Measurements from ENCODE around the gene PTPRQ.

DNA sequence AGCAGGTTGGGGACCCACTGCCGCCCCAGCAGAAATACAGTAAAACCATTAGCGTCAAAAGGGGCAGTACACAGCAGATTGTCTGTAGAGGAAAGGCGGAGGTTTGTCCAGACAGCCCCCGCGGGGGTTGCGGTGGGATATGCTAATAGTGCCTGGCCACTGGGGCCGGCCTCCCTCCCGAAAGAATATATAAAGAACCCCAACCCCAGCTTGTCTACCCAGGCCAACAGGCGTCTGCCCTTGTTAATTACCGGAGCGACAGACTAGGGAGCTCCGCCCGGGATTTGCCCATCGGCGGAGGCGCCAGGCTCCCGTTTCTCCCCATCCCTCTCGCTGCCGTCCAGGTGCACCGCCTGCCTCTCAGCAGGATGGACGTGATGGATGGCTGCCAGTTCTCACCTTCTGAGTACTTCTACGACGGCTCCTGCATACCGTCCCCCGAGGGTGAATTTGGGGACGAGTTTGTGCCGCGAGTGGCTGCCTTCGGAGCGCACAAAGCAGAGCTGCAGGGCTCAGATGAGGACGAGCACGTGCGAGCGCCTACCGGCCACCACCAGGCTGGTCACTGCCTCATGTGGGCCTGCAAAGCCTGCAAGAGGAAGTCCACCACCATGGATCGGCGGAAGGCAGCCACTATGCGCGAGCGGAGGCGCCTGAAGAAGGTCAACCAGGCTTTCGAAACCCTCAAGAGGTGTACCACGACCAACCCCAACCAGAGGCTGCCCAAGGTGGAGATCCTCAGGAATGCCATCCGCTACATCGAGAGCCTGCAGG lies 272.8 kb downstream of the PTPRQ start, which contains the start of gene MYF5:
- no peak for TF ChIP-seq POLR2A (IDR thresholded peaks at IDR 0.05)
- TF ChIP-seq, protein P1, sequence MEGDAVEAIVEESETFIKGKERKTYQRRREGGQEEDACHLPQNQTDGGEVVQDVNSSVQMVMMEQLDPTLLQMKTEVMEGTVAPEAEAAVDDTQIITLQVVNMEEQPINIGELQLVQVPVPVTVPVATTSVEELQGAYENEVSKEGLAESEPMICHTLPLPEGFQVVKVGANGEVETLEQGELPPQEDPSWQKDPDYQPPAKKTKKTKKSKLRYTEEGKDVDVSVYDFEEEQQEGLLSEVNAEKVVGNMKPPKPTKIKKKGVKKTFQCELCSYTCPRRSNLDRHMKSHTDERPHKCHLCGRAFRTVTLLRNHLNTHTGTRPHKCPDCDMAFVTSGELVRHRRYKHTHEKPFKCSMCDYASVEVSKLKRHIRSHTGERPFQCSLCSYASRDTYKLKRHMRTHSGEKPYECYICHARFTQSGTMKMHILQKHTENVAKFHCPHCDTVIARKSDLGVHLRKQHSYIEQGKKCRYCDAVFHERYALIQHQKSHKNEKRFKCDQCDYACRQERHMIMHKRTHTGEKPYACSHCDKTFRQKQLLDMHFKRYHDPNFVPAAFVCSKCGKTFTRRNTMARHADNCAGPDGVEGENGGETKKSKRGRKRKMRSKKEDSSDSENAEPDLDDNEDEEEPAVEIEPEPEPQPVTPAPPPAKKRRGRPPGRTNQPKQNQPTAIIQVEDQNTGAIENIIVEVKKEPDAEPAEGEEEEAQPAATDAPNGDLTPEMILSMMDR (IDR thresholded peaks at IDR 0.05 in 8 of 11, conservative IDR thresholded peaks at IDR 0.05 in 3 of 11) = no peak

Measured in spleen (tissue), 7 donors.